Thyroid gland (tissue), 4 donors: ENCODE results near the gene PFDN1. TPM values are rescaled to one million over a fixed set of nuclear protein-coding genes. Genes with fewer than 3 reads are reported as not detected.

ENCODE experiments used
- DNase-seq, 2 donors: peaks; one replicate each; pipeline ENCODE4 v3.0.0-alpha.2; 2019
- H3K27ac ChIP-seq, 3 donors: fragments of 200-600 bp; sonication (generic); 1 replicate in 2 of 3; 2 replicates in 1 of 3; pipeline ENCODE4 v1.5.1; 2016 to 2019; ENCODE audit warnings: mild to moderate bottlenecking in 1 of 3, moderate library complexity in 1 of 3
- H3K27me3 ChIP-seq: fragments of 200-600 bp; sonication (generic); one replicate; pipeline ENCODE4 v1.5.1; 2019
- H3K36me3 ChIP-seq, 2 donors: fragments of 200-600 bp; sonication (generic); one replicate each; pipeline ENCODE4 v1.5.1; 2016 to 2019
- H3K4me1 ChIP-seq, 2 donors: fragments of 200-600 bp; sonication (generic); one replicate each; pipeline ENCODE4 v1.5.1; 2017 to 2019
- H3K4me3 ChIP-seq, 3 donors: fragments of 200-600 bp; sonication (generic); replicated peaks in 1 of 3; 1 replicate in 2 of 3; 2 replicates in 1 of 3; pipeline ENCODE4 v1.5.1; 2016; ENCODE audit warnings: mild to moderate bottlenecking in 1 of 3
- H3K9me3 ChIP-seq: fragments of 200-600 bp; sonication (generic); one replicate; pipeline ENCODE4 v1.5.1; 2017
- POLR2A ChIP-seq, 2 donors: fragments of 450-650 bp; IDR thresholded peaks; one replicate each; pipeline ENCODE4 v1.6.1; 2017; ENCODE audit warnings: antibody characterized with exemption in 2 of 2, mild to moderate bottlenecking in 2 of 2, moderate library complexity in 1 of 2
- WGBS, 2 donors: methylation state at CpG; one replicate each; pipeline ENCODE4 v1.1.5; 2017; 5-methylcytosine and 5-hydroxymethylcytosine counted together
- intact Hi-C: fragments of 100-400 bp; cut with DNase I; formaldehyde crosslinking; loops from one replicate; pipeline ENCODE4 v1.15.1; 2023
- total RNA-seq, 4 donors: library from RNA; depleted of rRNA; stranded (reverse); fragments of >200 nt; gene quantifications; one replicate each; pipeline ENCODE4 v1.2.3, GENCODE V29; 2016
- TF ChIP-seq, protein P1 (sequence below), 6 experiments: fragments of 200-600 bp in 3 of 6; fragments of 450-650 bp in 3 of 6; sonication (generic) in 3 of 6; IDR thresholded peaks; one replicate each; pipeline ENCODE4 v1.5.1; 2016 to 2019; ENCODE audit warnings: antibody characterized with exemption in 6 of 6, mild to moderate bottlenecking in 2 of 6, inconsistent platforms in 1 of 6, moderate library complexity in 1 of 6

The PFDN1 gene
- total RNA-seq, 4 donors from 2014 or later, result 58.2 to 106 (median 87.8) TPM

DNA sequence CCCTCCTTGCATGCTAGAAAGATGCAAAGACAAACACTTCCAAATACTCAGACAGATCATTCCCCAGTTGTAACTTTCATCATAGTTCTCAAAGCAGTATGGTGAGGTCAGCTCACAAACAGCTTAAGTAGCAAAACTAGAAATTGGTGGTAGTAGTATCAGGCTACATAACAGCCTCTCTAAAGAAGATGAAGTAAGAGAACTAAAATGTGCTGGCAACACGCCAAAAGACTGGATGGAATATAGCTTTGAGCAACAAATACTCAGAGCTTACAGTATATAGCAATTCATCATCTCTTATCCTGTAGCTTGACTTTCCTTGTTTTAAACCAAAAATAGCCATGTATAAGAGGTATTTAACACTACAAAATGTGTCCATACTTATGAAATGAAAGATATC, 7.5 kb downstream of the PFDN1 start:
- H3K27ac ChIP-seq, result no peak overlapping the region
- H3K36me3 ChIP-seq, result no peaks in the 10 kb centered on the region
- H3K4me3 ChIP-seq, result no peak overlapping the region
- H3K9me3 ChIP-seq, result no peaks in the 10 kb centered on the region
- TF ChIP-seq POLR2A (IDR thresholded peaks at IDR 0.05), result no peak
- TF ChIP-seq, protein P1, sequence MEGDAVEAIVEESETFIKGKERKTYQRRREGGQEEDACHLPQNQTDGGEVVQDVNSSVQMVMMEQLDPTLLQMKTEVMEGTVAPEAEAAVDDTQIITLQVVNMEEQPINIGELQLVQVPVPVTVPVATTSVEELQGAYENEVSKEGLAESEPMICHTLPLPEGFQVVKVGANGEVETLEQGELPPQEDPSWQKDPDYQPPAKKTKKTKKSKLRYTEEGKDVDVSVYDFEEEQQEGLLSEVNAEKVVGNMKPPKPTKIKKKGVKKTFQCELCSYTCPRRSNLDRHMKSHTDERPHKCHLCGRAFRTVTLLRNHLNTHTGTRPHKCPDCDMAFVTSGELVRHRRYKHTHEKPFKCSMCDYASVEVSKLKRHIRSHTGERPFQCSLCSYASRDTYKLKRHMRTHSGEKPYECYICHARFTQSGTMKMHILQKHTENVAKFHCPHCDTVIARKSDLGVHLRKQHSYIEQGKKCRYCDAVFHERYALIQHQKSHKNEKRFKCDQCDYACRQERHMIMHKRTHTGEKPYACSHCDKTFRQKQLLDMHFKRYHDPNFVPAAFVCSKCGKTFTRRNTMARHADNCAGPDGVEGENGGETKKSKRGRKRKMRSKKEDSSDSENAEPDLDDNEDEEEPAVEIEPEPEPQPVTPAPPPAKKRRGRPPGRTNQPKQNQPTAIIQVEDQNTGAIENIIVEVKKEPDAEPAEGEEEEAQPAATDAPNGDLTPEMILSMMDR (IDR thresholded peaks at IDR 0.05), result no peak
- peak; percentile 36 to 45 for DNase-seq
- intact Hi-C loops, result no loop called here
- H3K4me1 ChIP-seq, result peaks cover 37 to 55% of the 10 kb centered on the region in 2 donors
- H3K27me3 ChIP-seq, result no peaks in the 10 kb centered on the region
- 5% methylated on average over 1 of the region's 1 CpG for WGBS, 2 donors

DNA sequence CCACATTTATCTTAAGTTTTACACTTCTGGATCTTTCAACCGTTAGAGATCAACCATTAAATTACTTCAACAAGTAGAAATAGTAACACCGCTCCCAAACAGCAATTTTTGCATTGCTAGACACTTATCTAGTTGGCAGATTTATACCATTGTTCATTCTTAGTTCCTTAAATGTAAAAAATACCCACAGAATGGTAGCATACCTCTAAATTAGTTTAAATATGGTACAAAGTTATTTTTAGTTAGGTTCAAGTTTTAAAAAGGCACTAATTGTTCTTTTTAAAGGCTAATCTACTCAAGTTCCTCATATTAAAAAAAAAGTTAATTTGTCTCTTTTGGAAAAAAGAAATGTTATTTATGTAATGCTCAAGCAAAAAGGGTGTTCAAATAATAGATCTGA, 8.1 kb downstream of the PFDN1 start:
- H3K27me3 ChIP-seq, result no peaks in the 10 kb centered on the region
- TF ChIP-seq, protein P1 (IDR thresholded peaks at IDR 0.05), result no peak
- TF ChIP-seq POLR2A (IDR thresholded peaks at IDR 0.05), result no peak
- no peak for DNase-seq
- H3K4me1 ChIP-seq, result peaks cover 37 to 55% of the 10 kb centered on the region in 2 donors
- no peaks in the 10 kb centered on the region for H3K9me3 ChIP-seq
- H3K4me3 ChIP-seq, result no peak overlapping the region
- WGBS, 2 donors, result 79 to 80% methylated on average over 2 of the region's 2 CpGs
- no peak overlapping the region for H3K27ac ChIP-seq
- intact Hi-C loops, result no loop called here
- H3K36me3 ChIP-seq, result no peaks in the 10 kb centered on the region

DNA sequence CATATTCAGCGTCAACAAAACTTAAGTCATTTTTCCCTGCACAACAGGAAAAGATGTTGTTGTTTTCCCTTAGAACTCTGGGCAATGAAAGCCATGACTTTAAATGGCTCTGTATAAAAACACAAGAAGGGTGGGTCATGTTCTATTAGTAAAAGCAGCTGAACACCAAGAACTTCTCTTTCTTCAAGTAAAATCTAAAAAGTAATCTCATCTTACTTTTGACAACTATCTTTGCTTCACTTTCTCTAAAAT, 9.1 kb downstream of the PFDN1 start:
- Histone ChIP-seq H3K9me3 (no peaks in the 10 kb centered on the region), H3K27ac (peak overlapping the region in 1 of 3 donors; percentile 26), H3K4me3 (no peak overlapping the region), H3K36me3 (no peaks in the 10 kb centered on the region), H3K27me3 (no peaks in the 10 kb centered on the region), H3K4me1 (peaks cover 34 to 46% of the 10 kb centered on the region in 2 donors)
- intact Hi-C loops, result no loop called here
- TF ChIP-seq, protein P1 (IDR thresholded peaks at IDR 0.05), result no peak
- no peak for TF ChIP-seq POLR2A (IDR thresholded peaks at IDR 0.05)
- 62 to 80% methylated on average over 1 of the region's 1 CpG for WGBS, 2 donors
- DNase-seq, result no peak

GRCh38 chr5:140293091-140293848, 9.6 kb downstream of the PFDN1 start:
- Histone ChIP-seq H3K9me3 (no peaks in the 10 kb centered on the region), H3K27me3 (no peaks in the 10 kb centered on the region), H3K4me3 (no peak overlapping the region), H3K36me3 (no peaks in the 10 kb centered on the region), H3K27ac (peak overlapping the region in 1 of 3 donors; percentile 52), H3K4me1 (peaks cover 29 to 42% of the 10 kb centered on the region in 2 donors)
- WGBS, 2 donors, result 71 to 81% methylated on average over 4 of the region's 4 CpGs
- TF ChIP-seq, protein P1 (IDR thresholded peaks at IDR 0.05), result no peak
- TF ChIP-seq POLR2A (IDR thresholded peaks at IDR 0.05), result no peak
- intact Hi-C loops, result no loop called here
- DNase-seq, result no peak

GRCh38 chr5:140292212-140293036, 10.5 kb downstream of the PFDN1 start:
- no peak for DNase-seq
- Histone ChIP-seq H3K27me3 (no peaks in the 10 kb centered on the region), H3K9me3 (no peaks in the 10 kb centered on the region), H3K4me3 (no peak overlapping the region), H3K36me3 (no peaks in the 10 kb centered on the region), H3K27ac (peak overlapping the region in 1 of 3 donors; percentile 52), H3K4me1 (peaks cover 28 to 37% of the 10 kb centered on the region in 2 donors)
- WGBS, 2 donors, result 86 to 98% methylated on average over 1 of the region's 1 CpG
- intact Hi-C loops, result no loop called here
- no peak for TF ChIP-seq POLR2A (IDR thresholded peaks at IDR 0.05)
